Lower leg skin (tissue), 3 donors: ENCODE measurements around the gene CCR6.

ENCODE experiments used
- CTCF ChIP-seq, 3 donors: fragments of 450-650 bp; IDR thresholded peaks; one replicate each; pipeline ENCODE4 v1.5.1; 2016; ENCODE audit warnings: antibody characterized with exemption in 3 of 3, mild to moderate bottlenecking in 3 of 3, moderate library complexity in 2 of 3
- POLR2A ChIP-seq, 2 donors: fragments of 450-650 bp; IDR thresholded peaks; one replicate each; pipeline ENCODE4 v1.6.1; 2016 to 2017; ENCODE audit warnings: antibody characterized with exemption in 2 of 2, mild to moderate bottlenecking in 1 of 2, moderate library complexity in 1 of 2

GRCh38 chr6:167090171-167090570 lies 32.7 kb upstream of the CCR6 start:
- TF ChIP-seq CTCF (IDR thresholded peaks at IDR 0.05) (no peak), POLR2A (IDR thresholded peaks at IDR 0.05) (no peak)
